Thyroid gland (tissue), 4 donors: Measurements from ENCODE around the gene NID2.

Experiments used
- POLR2A ChIP-seq, 2 donors: fragments of 450-650 bp; IDR thresholded peaks; one replicate each; pipeline ENCODE4 v1.6.1; 2017; ENCODE audit warnings: antibody characterized with exemption in 2 of 2, mild to moderate bottlenecking in 2 of 2, moderate library complexity in 1 of 2
- TF ChIP-seq, protein P1 (sequence below), 6 experiments: fragments of 200-600 bp in 3 of 6; fragments of 450-650 bp in 3 of 6; sonication (generic) in 3 of 6; IDR thresholded peaks; one replicate each; pipeline ENCODE4 v1.5.1; 2016 to 2019; ENCODE audit warnings: antibody characterized with exemption in 6 of 6, mild to moderate bottlenecking in 2 of 6, inconsistent platforms in 1 of 6, moderate library complexity in 1 of 6

DNA sequence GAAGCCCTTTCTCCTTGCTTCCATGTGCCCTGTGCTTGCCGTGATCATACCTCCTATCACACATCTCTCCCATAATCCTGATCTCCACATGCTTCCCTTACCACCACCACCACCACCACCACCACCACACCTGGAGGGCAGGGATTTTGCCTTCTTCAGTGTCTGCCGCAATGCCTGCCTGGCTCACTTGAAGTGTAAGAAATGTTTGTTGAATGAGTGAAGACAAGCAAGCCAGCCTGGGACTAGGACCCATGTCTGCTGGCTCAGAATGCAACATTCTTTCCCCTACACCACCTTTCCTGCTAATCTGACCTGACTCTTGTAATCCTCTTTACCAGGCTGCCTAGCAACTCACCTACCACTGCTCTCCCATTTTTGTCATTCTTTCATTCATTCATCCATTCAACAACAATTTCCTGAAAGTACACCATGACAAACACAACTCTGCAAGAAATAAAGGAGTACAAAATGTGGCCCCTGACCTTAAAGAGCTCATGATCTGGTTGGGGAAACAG lies 3.5 kb upstream of the NID2 start:
- TF ChIP-seq, protein P1, sequence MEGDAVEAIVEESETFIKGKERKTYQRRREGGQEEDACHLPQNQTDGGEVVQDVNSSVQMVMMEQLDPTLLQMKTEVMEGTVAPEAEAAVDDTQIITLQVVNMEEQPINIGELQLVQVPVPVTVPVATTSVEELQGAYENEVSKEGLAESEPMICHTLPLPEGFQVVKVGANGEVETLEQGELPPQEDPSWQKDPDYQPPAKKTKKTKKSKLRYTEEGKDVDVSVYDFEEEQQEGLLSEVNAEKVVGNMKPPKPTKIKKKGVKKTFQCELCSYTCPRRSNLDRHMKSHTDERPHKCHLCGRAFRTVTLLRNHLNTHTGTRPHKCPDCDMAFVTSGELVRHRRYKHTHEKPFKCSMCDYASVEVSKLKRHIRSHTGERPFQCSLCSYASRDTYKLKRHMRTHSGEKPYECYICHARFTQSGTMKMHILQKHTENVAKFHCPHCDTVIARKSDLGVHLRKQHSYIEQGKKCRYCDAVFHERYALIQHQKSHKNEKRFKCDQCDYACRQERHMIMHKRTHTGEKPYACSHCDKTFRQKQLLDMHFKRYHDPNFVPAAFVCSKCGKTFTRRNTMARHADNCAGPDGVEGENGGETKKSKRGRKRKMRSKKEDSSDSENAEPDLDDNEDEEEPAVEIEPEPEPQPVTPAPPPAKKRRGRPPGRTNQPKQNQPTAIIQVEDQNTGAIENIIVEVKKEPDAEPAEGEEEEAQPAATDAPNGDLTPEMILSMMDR (IDR thresholded peaks at IDR 0.05), result no peak
- no peak for TF ChIP-seq POLR2A (IDR thresholded peaks at IDR 0.05)
